Nephron (organoid): ENCODE results near the gene ROBO3.

Experiments used
- H3K27ac Mint-ChIP-seq, 3 experiments: 2 replicates each; pipeline ENCODE4 v1.8.0; 2020; ENCODE audit warnings: mixed read lengths in 3 of 3, mild to moderate bottlenecking in 2 of 3, moderate library complexity in 1 of 3
- H3K27me3 Mint-ChIP-seq: 2 replicates; pipeline ENCODE4 v1.8.0; 2021; ENCODE audit warnings: low read depth, mild to moderate bottlenecking, moderate library complexity, mixed read lengths
- H3K36me3 Mint-ChIP-seq: 2 replicates; pipeline ENCODE4 v1.8.0; 2020; ENCODE audit warnings: low read depth, mixed read lengths
- H3K4me1 Mint-ChIP-seq: 2 replicates; pipeline ENCODE4 v1.8.0; 2020; ENCODE audit warnings: mixed read lengths
- H3K4me3 Mint-ChIP-seq, 3 experiments: 2 replicates each; pipeline ENCODE4 v1.8.0; 2020; ENCODE audit warnings: mild to moderate bottlenecking in 3 of 3, mixed read lengths in 3 of 3, moderate library complexity in 2 of 3
- H3K9me3 Mint-ChIP-seq: 2 replicates; pipeline ENCODE4 v1.8.0; 2020; ENCODE audit warnings: mixed read lengths
- TF ChIP-seq, protein P1 (sequence below), 3 experiments: fragments of 200-600 bp; sonication (generic); IDR thresholded peaks; one replicate each; pipeline ENCODE4 v1.5.0; 2021; ENCODE audit warnings: antibody characterized with exemption in 3 of 3; ENCODE audit not compliant: unreplicated experiment in 3 of 3

ROBO3 gene

GRCh38 chr11:124897674-124898262, 32.5 kb downstream of the ROBO3 start, which contains the start of gene ROBO4:
TSS of gene ROBO4 (minus strand) at chr11:124897865. CDS start at chr11:124897795, 70 bp downstream.
- Mint-ChIP-seq H3K36me3 (no peaks in the 10 kb centered on the region), H3K27ac (peak within 1 kb of the TSS; percentile 85 to 98 (median 97)), H3K27me3 (peaks cover 17% of the 10 kb centered on the region), H3K4me3 (peak within 1 kb of the TSS in 2 of 3 experiments; percentile 24 to 42), H3K9me3 (no peaks in the 10 kb centered on the region), H3K4me1 (peaks cover 51% of the 10 kb centered on the region)
- TF ChIP-seq, protein P1, sequence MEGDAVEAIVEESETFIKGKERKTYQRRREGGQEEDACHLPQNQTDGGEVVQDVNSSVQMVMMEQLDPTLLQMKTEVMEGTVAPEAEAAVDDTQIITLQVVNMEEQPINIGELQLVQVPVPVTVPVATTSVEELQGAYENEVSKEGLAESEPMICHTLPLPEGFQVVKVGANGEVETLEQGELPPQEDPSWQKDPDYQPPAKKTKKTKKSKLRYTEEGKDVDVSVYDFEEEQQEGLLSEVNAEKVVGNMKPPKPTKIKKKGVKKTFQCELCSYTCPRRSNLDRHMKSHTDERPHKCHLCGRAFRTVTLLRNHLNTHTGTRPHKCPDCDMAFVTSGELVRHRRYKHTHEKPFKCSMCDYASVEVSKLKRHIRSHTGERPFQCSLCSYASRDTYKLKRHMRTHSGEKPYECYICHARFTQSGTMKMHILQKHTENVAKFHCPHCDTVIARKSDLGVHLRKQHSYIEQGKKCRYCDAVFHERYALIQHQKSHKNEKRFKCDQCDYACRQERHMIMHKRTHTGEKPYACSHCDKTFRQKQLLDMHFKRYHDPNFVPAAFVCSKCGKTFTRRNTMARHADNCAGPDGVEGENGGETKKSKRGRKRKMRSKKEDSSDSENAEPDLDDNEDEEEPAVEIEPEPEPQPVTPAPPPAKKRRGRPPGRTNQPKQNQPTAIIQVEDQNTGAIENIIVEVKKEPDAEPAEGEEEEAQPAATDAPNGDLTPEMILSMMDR (IDR thresholded peaks at IDR 0.05; ENCODE audit: unreplicated experiment in 3 of 3) = no peak

GRCh38 chr11:124898263-124898680, 33.0 kb downstream of the ROBO3 start:
- Mint-ChIP-seq H3K9me3 (no peaks in the 10 kb centered on the region), H3K27me3 (peaks cover 15% of the 10 kb centered on the region), H3K36me3 (no peaks in the 10 kb centered on the region), H3K4me1 (peaks cover 46% of the 10 kb centered on the region), H3K4me3 (peak overlapping the region in 1 of 3 experiments; percentile 16), H3K27ac (peak overlapping the region; percentile 85 to 98 (median 97))
- TF ChIP-seq, protein P1 (IDR thresholded peaks at IDR 0.05; ENCODE audit: unreplicated experiment in 3 of 3) = no peak

GRCh38 chr11:124898711-124899110, 33.5 kb downstream of the ROBO3 start:
- Mint-ChIP-seq H3K9me3 (no peaks in the 10 kb centered on the region), H3K27ac (peak overlapping the region; percentile 85 to 98 (median 97)), H3K27me3 (peaks cover 15% of the 10 kb centered on the region), H3K36me3 (no peaks in the 10 kb centered on the region), H3K4me1 (peaks cover 44% of the 10 kb centered on the region), H3K4me3 (peak overlapping the region in 2 of 3 experiments; percentile 13 to 29)
- TF ChIP-seq, protein P1 (IDR thresholded peaks at IDR 0.05; ENCODE audit: unreplicated experiment in 3 of 3) = no peak

DNA sequence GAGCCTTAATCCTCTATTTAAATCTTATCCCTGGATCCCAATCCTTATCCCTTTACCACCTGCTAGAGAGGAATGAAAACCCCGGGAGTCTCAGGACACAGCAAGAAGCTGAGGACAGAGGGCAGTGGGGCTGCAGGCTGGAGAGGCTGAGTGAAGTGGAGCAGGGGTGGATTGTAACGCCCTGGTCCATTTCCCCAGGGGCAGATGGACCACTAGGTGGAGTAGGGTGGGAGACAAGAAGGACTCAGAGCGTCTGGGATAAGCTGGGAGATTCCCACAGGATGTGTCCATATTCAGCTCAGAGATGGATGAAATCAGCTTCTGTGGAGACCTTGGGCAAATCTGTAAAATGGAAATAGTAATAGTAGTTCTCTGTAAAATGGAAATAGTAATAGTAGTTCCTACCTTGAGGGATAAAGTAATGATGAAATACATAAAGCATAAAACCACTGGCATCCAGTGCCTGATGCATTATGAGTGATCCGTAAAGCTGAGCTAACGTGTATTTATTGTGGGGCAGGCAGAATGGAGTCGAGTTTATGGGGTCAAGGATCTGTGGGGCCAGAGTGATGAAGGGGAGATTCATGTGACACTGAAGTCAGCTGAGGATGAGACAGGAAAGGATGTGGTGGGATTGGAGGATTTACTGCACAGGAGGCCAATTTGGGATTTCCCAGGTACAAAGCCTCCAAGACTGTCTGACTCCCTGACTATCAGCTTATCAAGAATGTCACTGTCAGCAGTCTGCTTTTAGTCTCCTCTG, 34.3 kb downstream of the ROBO3 start:
- Mint-ChIP-seq H3K27me3 (peaks cover 15% of the 10 kb centered on the region), H3K9me3 (no peaks in the 10 kb centered on the region), H3K4me1 (peaks cover 40% of the 10 kb centered on the region), H3K27ac (peak overlapping the region in 2 of 3 experiments; percentile 97 to 98), H3K36me3 (no peaks in the 10 kb centered on the region), H3K4me3 (no peak overlapping the region)
- TF ChIP-seq, protein P1 (IDR thresholded peaks at IDR 0.05; ENCODE audit: unreplicated experiment in 3 of 3) = no peak

DNA sequence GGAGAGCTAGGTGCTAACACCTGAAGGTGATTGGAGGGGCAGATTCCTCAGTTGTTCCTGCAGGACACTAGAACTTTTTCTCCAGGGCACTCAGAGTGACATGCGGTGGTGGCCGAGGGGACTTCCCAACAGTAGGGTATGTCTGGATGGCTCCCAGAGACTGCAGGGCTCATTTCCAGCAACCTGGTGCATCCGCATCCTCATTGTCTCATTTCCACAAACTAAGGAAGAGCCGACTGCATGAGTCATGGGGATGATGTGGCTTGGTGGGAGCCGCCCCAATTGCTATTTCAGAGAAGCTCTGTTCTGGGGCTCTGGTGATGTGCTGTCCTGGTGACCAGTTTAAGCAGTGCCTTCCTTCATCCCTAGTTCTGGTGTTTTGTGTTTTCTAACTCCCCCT, 35.2 kb downstream of the ROBO3 start:
- Mint-ChIP-seq H3K36me3 (no peaks in the 10 kb centered on the region), H3K27ac (peak overlapping the region in 2 of 3 experiments; percentile 21 to 58), H3K4me1 (peaks cover 35% of the 10 kb centered on the region), H3K4me3 (no peak overlapping the region), H3K27me3 (peaks cover 15% of the 10 kb centered on the region), H3K9me3 (peaks cover 4% of the 10 kb centered on the region)
- TF ChIP-seq, protein P1 (IDR thresholded peaks at IDR 0.05; ENCODE audit: unreplicated experiment in 3 of 3) = no peak
